Measurements from ENCODE around the gene CFAP157. TPM values are rescaled to one million over a fixed set of nuclear protein-coding genes. Genes with fewer than 3 reads are reported as not detected.

CFAP157 gene
- polyA plus RNA-seq, 1 of the 3 experiments (the other 2 are of a cell fraction) = 0.25 TPM

DNA sequence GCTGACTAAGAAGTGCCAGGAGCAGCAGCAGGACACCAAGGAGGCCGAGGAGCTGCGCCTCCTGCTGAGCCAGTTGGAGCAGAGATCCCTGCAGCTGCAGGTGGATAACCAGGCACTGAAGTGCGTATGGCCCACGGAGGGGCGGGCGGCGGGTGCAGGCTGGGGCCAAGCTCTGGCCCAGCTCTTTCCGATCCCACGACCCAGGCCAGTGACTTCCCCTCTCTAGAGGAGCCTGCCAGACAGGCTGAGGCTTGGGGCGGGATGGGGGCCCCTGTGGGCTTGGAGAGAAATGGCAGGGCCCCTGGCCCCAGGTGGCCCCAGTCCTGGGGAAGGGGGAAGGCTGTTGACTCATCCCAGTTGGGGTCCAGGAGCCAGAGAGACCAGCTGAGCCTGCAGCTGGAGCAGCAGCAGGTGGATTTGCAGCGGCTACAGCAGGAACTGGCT is 5.1 kb downstream of the CFAP157 start:
- Histone ChIP-seq H3K27me3 (ENCODE audit: insufficient read depth) (no peaks in the 10 kb centered on the region), H3K79me2 (ENCODE audit: insufficient read depth) (peaks cover 13% of the 10 kb centered on the region; the same call in 1 of the 2 replicates), H3K36me3 (replicated peaks in 1 of 2; ENCODE audit: control insufficient read depth in 1 of 2, insufficient read depth in 2 of 2, low read length in 1 of 2) (no peaks in the 10 kb centered on the region), H3F3A (replicated peaks; ENCODE audit: insufficient read depth) (no peaks in the 10 kb centered on the region), H3K9me2 (no peaks in the 10 kb centered on the region), H3K9me3 (no peaks in the 10 kb centered on the region), H3K4me1 (ENCODE audit: control insufficient read depth in 1 of 2, insufficient read depth in 2 of 2, low read depth in 1 of 2, low read length in 1 of 2) (peaks cover 0 to 20% of the 10 kb centered on the region in 2 experiments; a peak in 1 of 4 replicates), H4K20me1 (ENCODE audit: insufficient read depth) (no peaks in the 10 kb centered on the region), H3K4me2 (no peak overlapping the region), H3K27ac (ENCODE audit: low read depth in 2 of 2, low read length in 1 of 2) (no peak overlapping the region), H3K9ac (no peak overlapping the region), H2AFZ (ENCODE audit: low read depth) (no peak overlapping the region), H3K4me3 (ENCODE audit: low read depth in 2 of 2, low read length in 1 of 2) (no peak overlapping the region)
- TF ChIP-seq, protein P1, sequence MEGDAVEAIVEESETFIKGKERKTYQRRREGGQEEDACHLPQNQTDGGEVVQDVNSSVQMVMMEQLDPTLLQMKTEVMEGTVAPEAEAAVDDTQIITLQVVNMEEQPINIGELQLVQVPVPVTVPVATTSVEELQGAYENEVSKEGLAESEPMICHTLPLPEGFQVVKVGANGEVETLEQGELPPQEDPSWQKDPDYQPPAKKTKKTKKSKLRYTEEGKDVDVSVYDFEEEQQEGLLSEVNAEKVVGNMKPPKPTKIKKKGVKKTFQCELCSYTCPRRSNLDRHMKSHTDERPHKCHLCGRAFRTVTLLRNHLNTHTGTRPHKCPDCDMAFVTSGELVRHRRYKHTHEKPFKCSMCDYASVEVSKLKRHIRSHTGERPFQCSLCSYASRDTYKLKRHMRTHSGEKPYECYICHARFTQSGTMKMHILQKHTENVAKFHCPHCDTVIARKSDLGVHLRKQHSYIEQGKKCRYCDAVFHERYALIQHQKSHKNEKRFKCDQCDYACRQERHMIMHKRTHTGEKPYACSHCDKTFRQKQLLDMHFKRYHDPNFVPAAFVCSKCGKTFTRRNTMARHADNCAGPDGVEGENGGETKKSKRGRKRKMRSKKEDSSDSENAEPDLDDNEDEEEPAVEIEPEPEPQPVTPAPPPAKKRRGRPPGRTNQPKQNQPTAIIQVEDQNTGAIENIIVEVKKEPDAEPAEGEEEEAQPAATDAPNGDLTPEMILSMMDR (IDR thresholded peaks at IDR 0.05) = no peak
- TF ChIP-seq RCOR1 (IDR thresholded peaks at IDR 0.05; ENCODE audit: low read length) (no peak), RAD21 (IDR thresholded peaks at IDR 0.05; ENCODE audit: low read length) (no peak), TCF12 (IDR thresholded peaks at IDR 0.05) (no peak), FOSL2 (IDR thresholded peaks at IDR 0.05; ENCODE audit: borderline replicate concordance, low read depth) (no peak), NRF1 (IDR thresholded peaks at IDR 0.05; ENCODE audit: low read depth, low read length) (no peak), FOXJ3 (CRISPR knock-in tag; IDR thresholded peaks at IDR 0.05) (no peak), MXI1 (IDR thresholded peaks at IDR 0.05; ENCODE audit: low read depth, low read length) (no peak), MEF2A (IDR thresholded peaks at IDR 0.05; ENCODE audit: borderline replicate concordance, low read depth) (no peak), EP300 (IDR thresholded peaks at IDR 0.05; ENCODE audit: borderline replicate concordance in 1 of 2, low read depth in 1 of 2, low read length in 1 of 2) (no peak), CHD2 (IDR thresholded peaks at IDR 0.05; ENCODE audit: low read length, partially characterized antibody) (no peak), JUND (IDR thresholded peaks at IDR 0.05) (no peak), SIN3A (IDR thresholded peaks at IDR 0.05; ENCODE audit: borderline replicate concordance, low read depth, low read length) (no peak), GABPA (IDR thresholded peaks at IDR 0.05; ENCODE audit: low read depth) (no peak), SMC3 (IDR thresholded peaks at IDR 0.05; ENCODE audit: low read depth, low read length) (no peak)
- TF ChIP-seq, protein P2, sequence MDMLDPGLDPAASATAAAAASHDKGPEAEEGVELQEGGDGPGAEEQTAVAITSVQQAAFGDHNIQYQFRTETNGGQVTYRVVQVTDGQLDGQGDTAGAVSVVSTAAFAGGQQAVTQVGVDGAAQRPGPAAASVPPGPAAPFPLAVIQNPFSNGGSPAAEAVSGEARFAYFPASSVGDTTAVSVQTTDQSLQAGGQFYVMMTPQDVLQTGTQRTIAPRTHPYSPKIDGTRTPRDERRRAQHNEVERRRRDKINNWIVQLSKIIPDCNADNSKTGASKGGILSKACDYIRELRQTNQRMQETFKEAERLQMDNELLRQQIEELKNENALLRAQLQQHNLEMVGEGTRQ (IDR thresholded peaks at IDR 0.05; ENCODE audit: borderline replicate concordance, low read depth, low read length) = no peak
- TF ChIP-seq, protein P3, sequence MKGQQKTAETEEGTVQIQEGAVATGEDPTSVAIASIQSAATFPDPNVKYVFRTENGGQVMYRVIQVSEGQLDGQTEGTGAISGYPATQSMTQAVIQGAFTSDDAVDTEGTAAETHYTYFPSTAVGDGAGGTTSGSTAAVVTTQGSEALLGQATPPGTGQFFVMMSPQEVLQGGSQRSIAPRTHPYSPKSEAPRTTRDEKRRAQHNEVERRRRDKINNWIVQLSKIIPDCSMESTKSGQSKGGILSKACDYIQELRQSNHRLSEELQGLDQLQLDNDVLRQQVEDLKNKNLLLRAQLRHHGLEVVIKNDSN (IDR thresholded peaks at IDR 0.05; ENCODE audit: borderline replicate concordance, low read depth) = no peak
- TF ChIP-seq, protein P4, sequence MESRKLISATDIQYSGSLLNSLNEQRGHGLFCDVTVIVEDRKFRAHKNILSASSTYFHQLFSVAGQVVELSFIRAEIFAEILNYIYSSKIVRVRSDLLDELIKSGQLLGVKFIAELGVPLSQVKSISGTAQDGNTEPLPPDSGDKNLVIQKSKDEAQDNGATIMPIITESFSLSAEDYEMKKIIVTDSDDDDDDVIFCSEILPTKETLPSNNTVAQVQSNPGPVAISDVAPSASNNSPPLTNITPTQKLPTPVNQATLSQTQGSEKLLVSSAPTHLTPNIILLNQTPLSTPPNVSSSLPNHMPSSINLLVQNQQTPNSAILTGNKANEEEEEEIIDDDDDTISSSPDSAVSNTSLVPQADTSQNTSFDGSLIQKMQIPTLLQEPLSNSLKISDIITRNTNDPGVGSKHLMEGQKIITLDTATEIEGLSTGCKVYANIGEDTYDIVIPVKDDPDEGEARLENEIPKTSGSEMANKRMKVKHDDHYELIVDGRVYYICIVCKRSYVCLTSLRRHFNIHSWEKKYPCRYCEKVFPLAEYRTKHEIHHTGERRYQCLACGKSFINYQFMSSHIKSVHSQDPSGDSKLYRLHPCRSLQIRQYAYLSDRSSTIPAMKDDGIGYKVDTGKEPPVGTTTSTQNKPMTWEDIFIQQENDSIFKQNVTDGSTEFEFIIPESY (IDR thresholded peaks at IDR 0.05; ENCODE audit: borderline replicate concordance, low read depth) = no peak
- TF ChIP-seq, protein P5, sequence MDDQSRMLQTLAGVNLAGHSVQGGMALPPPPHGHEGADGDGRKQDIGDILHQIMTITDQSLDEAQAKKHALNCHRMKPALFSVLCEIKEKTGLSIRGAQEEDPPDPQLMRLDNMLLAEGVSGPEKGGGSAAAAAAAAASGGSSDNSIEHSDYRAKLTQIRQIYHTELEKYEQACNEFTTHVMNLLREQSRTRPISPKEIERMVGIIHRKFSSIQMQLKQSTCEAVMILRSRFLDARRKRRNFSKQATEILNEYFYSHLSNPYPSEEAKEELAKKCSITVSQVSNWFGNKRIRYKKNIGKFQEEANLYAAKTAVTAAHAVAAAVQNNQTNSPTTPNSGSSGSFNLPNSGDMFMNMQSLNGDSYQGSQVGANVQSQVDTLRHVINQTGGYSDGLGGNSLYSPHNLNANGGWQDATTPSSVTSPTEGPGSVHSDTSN (IDR thresholded peaks at IDR 0.05) = no peak
- 89% methylated on average over 4 of the region's 11 CpGs for WGBS (ENCODE audit: low lambda C conversion rate)
- DNase-seq = no peak
- ChIA-PET CTCF (interaction anchor here (0.6 to 1.9 kb wide), 3 partner anchors 23 to 123 kb away, joined by 3 to 7 read pairs (median 3); partner anchors contain the start of gene TOR2A), POLR2A (no interaction called here)
